GM19468 (cell line): ENCODE measurements around the gene TMPRSS11F.

Experiments
- ATAC-seq: cut with Tn5 transposase; IDR thresholded peaks from one replicate; pipeline ENCODE4 v1.9.1; 2021; ENCODE audit warnings: mild to moderate bottlenecking, moderate library complexity, moderate number of reproducible peaks; ENCODE audit not compliant: unreplicated experiment; ENCODE audit errors: extremely low read depth

The TMPRSS11F gene

GRCh38 chr4:68079928-68080327 is 49.7 kb downstream of the TMPRSS11F start:
- ATAC-seq = no peak

GRCh38 chr4:68077737-68078136 is 51.9 kb downstream of the TMPRSS11F start:
- no peak for ATAC-seq

- no peak for ATAC-seq
These were observed 52.4 kb downstream of the TMPRSS11F start for GRCh38 chr4:68077301-68077700.

- no peak for ATAC-seq
These were observed 53.5 kb downstream of the TMPRSS11F start for GRCh38 chr4:68076194-68076593.

GRCh38 chr4:68074397-68074796 is 55.3 kb downstream of the TMPRSS11F start:
- no peak for ATAC-seq

- no peak for ATAC-seq
These were observed 59.4 kb downstream of the TMPRSS11F start for GRCh38 chr4:68070302-68070701.

GRCh38 chr4:68062501-68062900 is 67.2 kb downstream of the TMPRSS11F start:
- no peak for ATAC-seq

GRCh38 chr4:68038272-68038671 is 91.4 kb downstream of the TMPRSS11F start:
- no peak for ATAC-seq

GRCh38 chr4:68021185-68021584 is 108.5 kb downstream of the TMPRSS11F start:
- no peak for ATAC-seq

GRCh38 chr4:68011684-68012083 is 118.0 kb downstream of the TMPRSS11F start:
- no peak for ATAC-seq
